T follicular helper cell (primary cell): ENCODE data around the gene LYPD6.

Experiments
- DNase-seq: peaks from one replicate; pipeline ENCODE4 v3.0.0-alpha.2; 2020; ENCODE audit warnings: low read depth

LYPD6 gene

GRCh38 chr2:149507974-149508373 lies 177.6 kb downstream of the LYPD6 start:
- no peak for DNase-seq

GRCh38 chr2:149513461-149513860 lies 183.1 kb downstream of the LYPD6 start:
- no peak for DNase-seq
